HG02943 (cell line): ENCODE measurements around the gene SECISBP2.

ENCODE experiments used
- ATAC-seq: cut with Tn5 transposase; IDR thresholded peaks from one replicate; pipeline ENCODE4 v1.9.1; 2021; ENCODE audit warnings: mild to moderate bottlenecking, low read depth, moderate library complexity; ENCODE audit not compliant: unreplicated experiment

Gene SECISBP2

GRCh38 chr9:89379508-89380115 lies 61.3 kb downstream of the SECISBP2 start:
- no peak for ATAC-seq

- ATAC-seq = no peak
Measured at GRCh38 chr9:89380437-89381307, 62.4 kb downstream of the SECISBP2 start.

- no peak for ATAC-seq
Measured at GRCh38 chr9:89381308-89381609, 63.0 kb downstream of the SECISBP2 start.

DNA sequence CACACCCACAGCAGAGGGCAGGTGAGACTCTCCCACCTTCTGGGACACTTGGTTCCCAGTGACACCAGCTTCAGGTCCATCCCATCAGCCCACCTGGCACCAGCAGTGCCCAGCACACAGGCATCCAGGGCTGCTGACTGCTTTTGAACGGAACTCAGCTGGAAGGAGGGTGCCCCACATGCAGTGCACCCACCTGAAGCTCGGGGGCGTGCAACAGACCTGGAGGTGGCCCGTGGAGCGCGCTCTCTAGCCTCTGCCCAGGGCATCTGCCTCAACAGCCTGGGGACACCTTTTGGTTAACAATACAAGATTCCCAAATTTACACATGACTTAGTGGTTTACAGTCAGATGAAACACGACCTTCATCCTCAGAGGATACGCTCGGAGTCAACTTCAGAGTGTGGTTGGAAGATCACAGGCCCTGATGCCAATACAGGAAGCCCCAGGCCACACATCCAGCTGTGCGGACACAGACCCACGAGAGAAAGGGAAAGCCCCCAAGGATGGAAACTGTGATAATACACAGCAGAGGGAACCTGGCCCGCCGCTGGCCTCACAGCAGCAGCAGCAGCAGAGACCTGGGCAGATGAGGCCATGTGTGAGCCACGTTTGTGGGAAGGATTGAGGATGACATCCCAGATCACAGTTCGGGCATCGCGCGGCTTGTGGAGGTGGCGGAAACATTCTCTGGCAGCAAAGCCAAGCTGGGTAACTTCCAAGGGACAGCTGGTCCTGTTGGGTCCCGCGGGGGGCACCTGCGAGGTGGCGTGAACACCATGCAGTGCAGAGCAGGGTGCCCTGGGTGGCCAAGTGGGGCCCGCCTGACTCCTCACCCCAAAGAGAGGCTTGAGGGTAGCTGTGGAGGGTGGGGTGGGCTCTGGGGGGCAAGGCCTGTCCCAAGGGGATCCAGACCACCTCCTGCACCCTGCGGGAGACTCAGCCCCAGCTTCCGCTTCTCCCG lies 64.0 kb downstream of the SECISBP2 start:
- no peak for ATAC-seq

GRCh38 chr9:89383030-89383720 lies 64.9 kb downstream of the SECISBP2 start:
- no peak for ATAC-seq

DNA sequence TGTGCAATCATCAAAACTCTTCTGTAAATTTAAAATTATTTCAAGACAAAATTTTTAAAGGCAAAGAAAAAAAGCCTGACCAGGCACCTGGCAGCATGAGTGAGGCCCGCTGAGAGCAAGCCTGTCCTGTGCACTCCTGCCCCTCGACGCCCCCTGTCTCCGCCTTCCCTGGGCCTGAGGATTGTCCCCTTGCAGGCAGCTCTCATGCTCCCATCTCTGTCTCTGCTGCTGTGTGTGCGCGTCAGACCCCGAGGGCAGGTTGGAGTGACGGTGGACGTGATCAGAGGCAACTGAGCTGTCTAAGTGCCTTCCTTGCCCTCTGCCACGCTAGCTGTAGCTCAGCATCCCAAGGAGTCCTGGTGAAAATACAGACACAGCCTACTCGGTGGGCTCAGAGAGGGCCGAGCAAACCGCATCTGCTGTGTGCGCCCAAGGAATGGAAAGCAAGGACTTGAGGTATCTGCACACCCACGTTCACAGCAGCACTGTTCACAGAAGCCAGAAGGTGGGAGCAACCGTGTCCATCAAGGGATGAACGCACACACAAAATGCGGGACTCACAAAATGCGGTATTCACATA lies 65.5 kb downstream of the SECISBP2 start:
- ATAC-seq = no peak

DNA sequence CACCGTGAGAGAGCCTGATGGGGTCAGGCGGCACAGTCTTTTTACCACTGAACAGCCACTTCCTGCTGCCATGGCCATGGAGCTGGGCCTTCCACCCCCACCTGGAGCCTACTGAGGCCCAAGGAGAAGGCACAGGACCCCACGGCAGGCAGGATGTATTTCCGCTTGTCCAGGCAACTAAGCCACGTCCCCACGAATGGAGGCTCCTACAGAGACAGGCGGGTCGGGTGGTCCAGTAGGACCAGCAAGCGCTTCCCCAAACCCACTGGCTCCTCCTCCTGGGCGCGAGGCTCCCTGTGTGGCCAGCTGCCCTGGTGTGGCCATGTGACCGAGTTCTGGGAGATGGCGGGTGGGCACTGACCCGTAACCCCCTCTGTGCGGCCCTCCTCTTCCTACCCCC lies 66.5 kb downstream of the SECISBP2 start:
- no peak for ATAC-seq

GRCh38 chr9:89386206-89386605 lies 67.9 kb downstream of the SECISBP2 start:
- no peak for ATAC-seq

GRCh38 chr9:89386797-89387196 lies 68.5 kb downstream of the SECISBP2 start:
- ATAC-seq = no peak

DNA sequence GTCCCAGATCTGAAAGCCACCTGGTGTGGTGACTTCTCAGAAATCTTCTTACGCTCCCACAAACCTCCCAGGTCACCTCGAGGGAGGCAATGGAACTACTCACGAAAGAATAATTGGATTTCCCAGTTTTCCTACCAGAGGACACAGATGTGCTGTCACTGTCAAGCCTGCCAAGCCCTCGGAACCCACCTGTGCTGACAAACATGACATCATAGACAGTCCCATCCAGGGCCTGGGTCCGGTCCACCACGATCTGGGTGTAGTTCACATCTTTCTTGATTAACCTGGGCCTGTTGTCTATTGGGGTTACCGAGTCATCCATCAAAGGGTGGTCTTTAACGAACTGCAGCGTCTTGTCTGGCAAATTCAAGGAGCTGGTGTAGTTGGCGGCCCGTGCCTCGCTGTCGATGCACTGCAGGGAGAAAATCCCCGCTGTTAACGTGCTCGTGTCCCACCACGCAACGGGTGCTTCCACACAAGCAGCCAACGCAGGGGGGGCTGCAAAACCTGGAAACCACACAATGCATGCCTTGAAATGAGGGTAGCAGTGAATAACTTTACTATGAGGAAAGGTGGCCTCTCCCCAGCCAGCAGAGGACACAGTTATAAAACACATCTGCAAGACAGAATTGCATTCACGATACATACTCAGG lies 69.0 kb downstream of the SECISBP2 start:
- ATAC-seq = no peak

- no peak for ATAC-seq
Measured at GRCh38 chr9:89388084-89388867, 70.0 kb downstream of the SECISBP2 start.

DNA sequence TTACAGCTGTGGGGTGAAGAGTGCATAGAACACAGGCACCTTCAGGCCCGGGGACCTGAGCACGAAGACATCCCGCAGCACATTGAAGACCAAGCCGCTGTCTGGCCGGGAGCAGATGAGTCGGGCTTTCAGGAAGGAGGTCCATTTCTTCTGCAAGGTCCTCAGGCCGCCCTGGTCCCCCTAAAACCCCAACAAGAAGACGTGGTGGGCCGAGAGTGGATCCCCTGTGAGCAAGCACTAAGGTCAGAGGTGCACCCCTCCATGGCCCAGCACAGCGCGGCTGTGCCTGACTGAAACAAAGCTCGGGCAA lies 70.5 kb downstream of the SECISBP2 start:
- ATAC-seq = no peak

GRCh38 chr9:89390068-89390555 lies 71.8 kb downstream of the SECISBP2 start:
- ATAC-seq = no peak

GRCh38 chr9:89390578-89391116 lies 72.3 kb downstream of the SECISBP2 start:
- no peak for ATAC-seq

GRCh38 chr9:89391585-89391984 lies 73.3 kb downstream of the SECISBP2 start:
- ATAC-seq = no peak

DNA sequence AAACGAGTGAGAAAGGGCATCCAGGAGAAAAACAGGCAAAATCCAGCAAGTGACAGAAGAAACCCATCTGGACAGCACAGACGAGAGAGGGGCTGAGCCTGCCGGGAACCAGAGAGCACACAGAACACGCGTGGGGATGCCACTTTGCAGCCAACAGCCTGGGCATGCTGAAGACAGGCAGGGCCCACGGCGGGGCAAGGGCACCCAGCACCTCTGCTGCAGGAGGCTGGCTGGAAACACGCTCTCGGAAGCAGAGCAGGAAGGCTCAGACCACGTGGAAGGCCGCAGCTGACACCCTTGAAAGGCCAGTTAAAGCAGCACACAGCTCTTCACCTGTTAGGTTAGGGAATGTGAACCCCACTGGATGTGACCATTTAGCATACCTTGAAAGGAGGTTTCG lies 76.1 kb downstream of the SECISBP2 start:
- ATAC-seq = no peak

GRCh38 chr9:89395931-89396710 lies 77.8 kb downstream of the SECISBP2 start:
- ATAC-seq = no peak

DNA sequence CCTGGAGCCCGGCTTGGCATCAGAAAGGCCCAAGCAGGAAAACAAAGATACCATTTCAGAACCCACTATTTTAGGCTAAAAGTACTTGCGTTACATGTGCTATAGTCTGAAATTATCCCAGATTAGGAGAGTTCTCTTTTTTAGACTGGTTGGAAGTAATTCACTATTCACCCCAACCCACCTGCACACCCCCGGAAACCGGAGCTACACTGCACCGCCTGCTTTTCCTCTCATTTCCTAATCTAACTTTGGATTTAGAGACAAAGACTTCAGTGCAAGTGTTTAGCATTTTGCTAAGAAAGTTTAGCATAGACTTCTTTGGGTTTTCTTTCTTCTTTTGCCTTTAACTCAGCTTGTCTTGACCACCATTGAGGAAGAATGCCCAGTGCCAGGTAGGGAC lies 79.2 kb downstream of the SECISBP2 start:
- no peak for ATAC-seq
